ENCODE measurements around the gene ADAMTSL4. TPM values are rescaled to one million over a fixed set of nuclear protein-coding genes. Genes with fewer than 3 reads are reported as not detected.

ADAMTSL4 gene
- total and polyA plus RNA-seq, 9 of the 15 experiments (the other 6 are each of a cell fraction or from before 2014, with no cell fraction given) = 12.7 to 212 (median 35.6) TPM

GRCh38 chr1:150561974-150562445 is 12.8 kb downstream of the ADAMTSL4 start (continued):
- peak; percentile 35; the same call in 1 of the 2 replicates for TF ChIP-seq SP1 (CRISPR knock-in tag; IDR thresholded peaks at IDR 0.05)
- peak; percentile 73 for TF ChIP-seq ATF7 (IDR thresholded peaks at IDR 0.05)
- 0 out of 2 replicates have a peak, but pooled peaks have one; percentile 5 for TF ChIP-seq JUN (IDR thresholded peaks at IDR 0.05; ENCODE audit: borderline replicate concordance, low read depth, low read length)
- no peak for TF ChIP-seq JUN (CRISPR knock-in tag; IDR thresholded peaks at IDR 0.05; ENCODE audit: borderline replicate concordance)
- no peak for TF ChIP-seq ZFP30 (CRISPR knock-in tag; IDR thresholded peaks at IDR 0.05; ENCODE audit: borderline replicate concordance)
- TF ChIP-seq CCNT2 (IDR thresholded peaks at IDR 0.05; ENCODE audit: borderline replicate concordance, extremely low read depth, insufficient read length, low read depth, low read length) = peak; percentile 76
- TF ChIP-seq ESRRA (IDR thresholded peaks at IDR 0.05; ENCODE audit: borderline replicate concordance, low read depth) = peak; percentile 12; the same call in 1 of the 2 replicates
- TF ChIP-seq, protein P1, sequence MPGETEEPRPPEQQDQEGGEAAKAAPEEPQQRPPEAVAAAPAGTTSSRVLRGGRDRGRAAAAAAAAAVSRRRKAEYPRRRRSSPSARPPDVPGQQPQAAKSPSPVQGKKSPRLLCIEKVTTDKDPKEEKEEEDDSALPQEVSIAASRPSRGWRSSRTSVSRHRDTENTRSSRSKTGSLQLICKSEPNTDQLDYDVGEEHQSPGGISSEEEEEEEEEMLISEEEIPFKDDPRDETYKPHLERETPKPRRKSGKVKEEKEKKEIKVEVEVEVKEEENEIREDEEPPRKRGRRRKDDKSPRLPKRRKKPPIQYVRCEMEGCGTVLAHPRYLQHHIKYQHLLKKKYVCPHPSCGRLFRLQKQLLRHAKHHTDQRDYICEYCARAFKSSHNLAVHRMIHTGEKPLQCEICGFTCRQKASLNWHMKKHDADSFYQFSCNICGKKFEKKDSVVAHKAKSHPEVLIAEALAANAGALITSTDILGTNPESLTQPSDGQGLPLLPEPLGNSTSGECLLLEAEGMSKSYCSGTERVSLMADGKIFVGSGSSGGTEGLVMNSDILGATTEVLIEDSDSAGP (CRISPR knock-in tag; IDR thresholded peaks at IDR 0.05) = no peak
- TF ChIP-seq NFE2 (IDR thresholded peaks at IDR 0.05; ENCODE audit: low read depth) = no peak
- TF ChIP-seq EGR1 (conservative IDR thresholded peaks at IDR 0.05) = no peak
- TF ChIP-seq, protein P2, sequence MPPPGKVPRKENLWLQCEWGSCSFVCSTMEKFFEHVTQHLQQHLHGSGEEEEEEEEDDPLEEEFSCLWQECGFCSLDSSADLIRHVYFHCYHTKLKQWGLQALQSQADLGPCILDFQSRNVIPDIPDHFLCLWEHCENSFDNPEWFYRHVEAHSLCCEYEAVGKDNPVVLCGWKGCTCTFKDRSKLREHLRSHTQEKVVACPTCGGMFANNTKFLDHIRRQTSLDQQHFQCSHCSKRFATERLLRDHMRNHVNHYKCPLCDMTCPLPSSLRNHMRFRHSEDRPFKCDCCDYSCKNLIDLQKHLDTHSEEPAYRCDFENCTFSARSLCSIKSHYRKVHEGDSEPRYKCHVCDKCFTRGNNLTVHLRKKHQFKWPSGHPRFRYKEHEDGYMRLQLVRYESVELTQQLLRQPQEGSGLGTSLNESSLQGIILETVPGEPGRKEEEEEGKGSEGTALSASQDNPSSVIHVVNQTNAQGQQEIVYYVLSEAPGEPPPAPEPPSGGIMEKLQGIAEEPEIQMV (tag; conservative IDR thresholded peaks at IDR 0.05; ENCODE audit: low read depth) = no peak
- TF ChIP-seq, protein P3, sequence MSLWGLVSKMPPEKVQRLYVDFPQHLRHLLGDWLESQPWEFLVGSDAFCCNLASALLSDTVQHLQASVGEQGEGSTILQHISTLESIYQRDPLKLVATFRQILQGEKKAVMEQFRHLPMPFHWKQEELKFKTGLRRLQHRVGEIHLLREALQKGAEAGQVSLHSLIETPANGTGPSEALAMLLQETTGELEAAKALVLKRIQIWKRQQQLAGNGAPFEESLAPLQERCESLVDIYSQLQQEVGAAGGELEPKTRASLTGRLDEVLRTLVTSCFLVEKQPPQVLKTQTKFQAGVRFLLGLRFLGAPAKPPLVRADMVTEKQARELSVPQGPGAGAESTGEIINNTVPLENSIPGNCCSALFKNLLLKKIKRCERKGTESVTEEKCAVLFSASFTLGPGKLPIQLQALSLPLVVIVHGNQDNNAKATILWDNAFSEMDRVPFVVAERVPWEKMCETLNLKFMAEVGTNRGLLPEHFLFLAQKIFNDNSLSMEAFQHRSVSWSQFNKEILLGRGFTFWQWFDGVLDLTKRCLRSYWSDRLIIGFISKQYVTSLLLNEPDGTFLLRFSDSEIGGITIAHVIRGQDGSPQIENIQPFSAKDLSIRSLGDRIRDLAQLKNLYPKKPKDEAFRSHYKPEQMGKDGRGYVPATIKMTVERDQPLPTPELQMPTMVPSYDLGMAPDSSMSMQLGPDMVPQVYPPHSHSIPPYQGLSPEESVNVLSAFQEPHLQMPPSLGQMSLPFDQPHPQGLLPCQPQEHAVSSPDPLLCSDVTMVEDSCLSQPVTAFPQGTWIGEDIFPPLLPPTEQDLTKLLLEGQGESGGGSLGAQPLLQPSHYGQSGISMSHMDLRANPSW (CRISPR knock-in tag; IDR thresholded peaks at IDR 0.05) = no peak
- no peak for TF ChIP-seq MED1 (CRISPR knock-in tag; IDR thresholded peaks at IDR 0.05; ENCODE audit: borderline replicate concordance)
- 0 out of 2 replicates have a peak, but pooled peaks have one; percentile 25 for TF ChIP-seq MTA3 (IDR thresholded peaks at IDR 0.05; ENCODE audit: borderline replicate concordance)
- peak; percentile 98 for TF ChIP-seq TFAP4 (CRISPR knock-in tag; IDR thresholded peaks at IDR 0.05; ENCODE audit: borderline replicate concordance)
- TF ChIP-seq SP2 (IDR thresholded peaks at IDR 0.05; ENCODE audit: extremely low read depth, low read depth, low read length, poor library complexity, severe bottlenecking) = no peak
- 0 out of 2 replicates have a peak, but pooled peaks have one; percentile 35 for TF ChIP-seq CGGBP1 (CRISPR knock-in tag; IDR thresholded peaks at IDR 0.05)
- TF ChIP-seq SRF (CRISPR knock-in tag; IDR thresholded peaks at IDR 0.05) = peak in 1 of 2 experiments; percentile 62; a peak in 1 of 4 replicates
- TF ChIP-seq COPS2 (conservative IDR thresholded peaks at IDR 0.05) = no peak
- TF ChIP-seq DPF2 (IDR thresholded peaks at IDR 0.05) = peak; percentile 8; the same call in 1 of the 2 replicates
- TF ChIP-seq SUPT5H (IDR thresholded peaks at IDR 0.05) = no peak; the same call in 1 of the 2 replicates

All from K562 (cell line).